Body of pancreas (tissue), 4 donors: ENCODE measurements around the gene KLF9.

ENCODE experiments used
- CTCF ChIP-seq, 7 experiments: fragments of 450-650 bp in 4 of 7; fragments of 200-600 bp in 3 of 7; sonication (generic) in 3 of 7; IDR thresholded peaks; one replicate each; pipeline ENCODE4 v1.5.1; 2016 to 2019; ENCODE audit warnings: antibody characterized with exemption in 7 of 7
- POLR2A ChIP-seq, 3 donors: fragments of 450-650 bp; IDR thresholded peaks; one replicate each; pipeline ENCODE4 v1.6.1; 2016; ENCODE audit warnings: antibody characterized with exemption in 3 of 3, mild to moderate bottlenecking in 2 of 3

DNA sequence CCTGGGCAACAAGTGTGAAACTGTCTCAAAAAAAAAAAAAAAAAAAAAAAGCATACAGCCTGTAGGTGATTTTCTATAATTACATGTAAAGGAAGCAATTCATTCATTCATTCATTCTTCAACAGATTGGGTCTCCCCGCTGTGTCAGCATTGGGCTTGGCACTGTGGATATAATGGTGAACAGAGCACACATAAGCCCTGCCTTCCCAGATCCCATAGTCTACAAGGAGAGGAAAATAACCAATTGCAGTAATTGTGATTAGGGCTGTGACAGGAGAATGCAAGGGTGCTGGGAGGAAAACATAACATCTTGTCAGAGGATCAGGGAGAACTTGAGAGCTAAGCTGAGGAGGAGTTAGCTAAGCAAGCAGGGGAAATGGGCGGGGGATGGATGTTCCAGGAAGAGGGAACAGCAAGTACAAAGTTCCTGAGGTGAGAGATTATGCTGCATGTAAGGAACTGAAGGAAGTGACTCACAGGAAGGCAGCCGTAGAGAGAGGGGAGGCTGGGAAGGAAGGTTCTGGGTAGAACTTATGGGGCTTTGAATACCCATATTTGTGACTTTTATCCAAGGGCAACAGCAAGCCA is 24.0 kb upstream of the KLF9 start:
- TF ChIP-seq CTCF (IDR thresholded peaks at IDR 0.05) (peak in 1 of 7 experiments; percentile 3), POLR2A (IDR thresholded peaks at IDR 0.05) (peak in 2 of 3 donors; percentile 9 to 34)
